Osteocyte (in vitro differentiated cells): Measurements from ENCODE around the gene ANKRD63. TPM values are rescaled to one million over a fixed set of nuclear protein-coding genes. Genes with fewer than 3 reads are reported as not detected.

Experiments
- DNase-seq: peaks from one replicate; pipeline ENCODE4 v3.0.0; 2021; ENCODE audit warnings: mixed read lengths; ENCODE audit not compliant: unreplicated experiment; ENCODE audit errors: extremely low spot score
- H3K27ac Mint-ChIP-seq: one replicate; pipeline ENCODE4 v1.8.0; 2021; ENCODE audit warnings: mild to moderate bottlenecking, mixed read lengths; ENCODE audit not compliant: unreplicated experiment
- H3K27me3 Mint-ChIP-seq: one replicate; pipeline ENCODE4 v1.8.0; 2021; ENCODE audit warnings: mixed read lengths; ENCODE audit not compliant: unreplicated experiment
- H3K36me3 Mint-ChIP-seq: one replicate; pipeline ENCODE4 v1.8.0; 2021; ENCODE audit warnings: mixed read lengths; ENCODE audit not compliant: unreplicated experiment
- H3K4me1 Mint-ChIP-seq: one replicate; pipeline ENCODE4 v1.8.0; 2021; ENCODE audit warnings: mixed read lengths; ENCODE audit not compliant: unreplicated experiment
- H3K4me3 Mint-ChIP-seq: one replicate; pipeline ENCODE4 v1.8.0; 2021; ENCODE audit warnings: mild to moderate bottlenecking, moderate library complexity, mixed read lengths; ENCODE audit not compliant: unreplicated experiment
- H3K9me3 Mint-ChIP-seq: one replicate; pipeline ENCODE4 v1.8.0; 2021; ENCODE audit warnings: mixed read lengths; ENCODE audit not compliant: unreplicated experiment
- total RNA-seq: library from RNA; stranded (reverse); gene quantifications from 2 replicates; pipeline ENCODE4 v1.2.1, GENCODE V29; 2021
- TF ChIP-seq, protein P1 (sequence below): fragments of 200-600 bp; sonication (generic); IDR thresholded peaks from 2 replicates; pipeline ENCODE4 v1.5.0; 2021; ENCODE audit warnings: antibody characterized with exemption, mild to moderate bottlenecking, moderate library complexity

ANKRD63 gene
- total RNA-seq, 1 donor from 2014 or later, result 0.30 TPM

DNA sequence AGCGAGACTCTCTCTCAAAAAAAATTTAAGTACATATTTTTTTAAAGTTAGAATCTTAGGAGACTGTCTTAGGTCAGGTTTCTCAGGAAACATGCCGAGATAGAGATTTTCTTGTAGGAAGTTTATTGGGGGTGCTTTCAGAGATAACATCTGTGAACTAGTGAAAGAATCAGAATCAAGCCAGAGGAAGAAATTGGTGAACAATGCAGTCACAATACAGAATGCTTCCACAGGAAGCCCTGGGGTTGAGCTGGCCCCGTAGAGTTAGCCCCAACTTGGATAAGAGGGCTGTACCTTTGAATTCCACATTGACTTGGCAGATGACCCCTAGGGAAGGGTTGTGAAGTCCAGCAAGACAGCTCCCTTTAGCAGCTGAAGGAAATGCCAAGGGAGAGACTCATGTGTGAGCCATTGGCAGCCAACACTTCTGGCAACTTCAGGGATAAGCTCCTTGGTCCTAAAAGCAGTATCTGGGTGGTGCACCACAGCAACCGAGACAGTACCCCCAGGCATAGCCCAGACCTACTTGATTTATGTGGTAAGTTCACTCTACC, 31.9 kb upstream of the ANKRD63 start:
- Mint-ChIP-seq H3K27me3 (peaks cover 10% of the 10 kb centered on the region), H3K36me3 (no peaks in the 10 kb centered on the region), H3K4me1 (peaks cover 12% of the 10 kb centered on the region), H3K4me3 (no peak overlapping the region), H3K27ac (no peak overlapping the region), H3K9me3 (no peaks in the 10 kb centered on the region)
- no peak for DNase-seq
- TF ChIP-seq, protein P1, sequence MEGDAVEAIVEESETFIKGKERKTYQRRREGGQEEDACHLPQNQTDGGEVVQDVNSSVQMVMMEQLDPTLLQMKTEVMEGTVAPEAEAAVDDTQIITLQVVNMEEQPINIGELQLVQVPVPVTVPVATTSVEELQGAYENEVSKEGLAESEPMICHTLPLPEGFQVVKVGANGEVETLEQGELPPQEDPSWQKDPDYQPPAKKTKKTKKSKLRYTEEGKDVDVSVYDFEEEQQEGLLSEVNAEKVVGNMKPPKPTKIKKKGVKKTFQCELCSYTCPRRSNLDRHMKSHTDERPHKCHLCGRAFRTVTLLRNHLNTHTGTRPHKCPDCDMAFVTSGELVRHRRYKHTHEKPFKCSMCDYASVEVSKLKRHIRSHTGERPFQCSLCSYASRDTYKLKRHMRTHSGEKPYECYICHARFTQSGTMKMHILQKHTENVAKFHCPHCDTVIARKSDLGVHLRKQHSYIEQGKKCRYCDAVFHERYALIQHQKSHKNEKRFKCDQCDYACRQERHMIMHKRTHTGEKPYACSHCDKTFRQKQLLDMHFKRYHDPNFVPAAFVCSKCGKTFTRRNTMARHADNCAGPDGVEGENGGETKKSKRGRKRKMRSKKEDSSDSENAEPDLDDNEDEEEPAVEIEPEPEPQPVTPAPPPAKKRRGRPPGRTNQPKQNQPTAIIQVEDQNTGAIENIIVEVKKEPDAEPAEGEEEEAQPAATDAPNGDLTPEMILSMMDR, result no peak

- Mint-ChIP-seq H3K27me3 (peaks cover 10% of the 10 kb centered on the region), H3K27ac (no peak overlapping the region), H3K4me1 (peaks cover 14% of the 10 kb centered on the region), H3K4me3 (no peak overlapping the region), H3K36me3 (no peaks in the 10 kb centered on the region), H3K9me3 (no peaks in the 10 kb centered on the region)
- DNase-seq, result no peak
- TF ChIP-seq, protein P1, result no peak
Observed at GRCh38 chr15:40313531-40314398, 30.9 kb upstream of the ANKRD63 start.

- TF ChIP-seq, protein P1, result no peak
- Mint-ChIP-seq H3K27me3 (peaks cover 10% of the 10 kb centered on the region), H3K4me3 (no peak overlapping the region), H3K9me3 (no peaks in the 10 kb centered on the region), H3K4me1 (peaks cover 14% of the 10 kb centered on the region), H3K36me3 (no peaks in the 10 kb centered on the region), H3K27ac (no peak overlapping the region)
- DNase-seq, result no peak
Observed at GRCh38 chr15:40312370-40313158, 29.7 kb upstream of the ANKRD63 start.

- no peak for DNase-seq
- no peak overlapping the region for H3K4me3 Mint-ChIP-seq
- no peaks in the 10 kb centered on the region for H3K9me3 Mint-ChIP-seq
- H3K4me1 Mint-ChIP-seq, result peaks cover 14% of the 10 kb centered on the region
- TF ChIP-seq, protein P1, result no peak
- peaks cover 10% of the 10 kb centered on the region for H3K27me3 Mint-ChIP-seq
- H3K36me3 Mint-ChIP-seq, result no peaks in the 10 kb centered on the region
- H3K27ac Mint-ChIP-seq, result no peak overlapping the region
Observed at GRCh38 chr15:40310993-40311392, 28.1 kb upstream of the ANKRD63 start.
